SK-N-MC (cell line): ENCODE data around the gene PARK7.

Experiments
- EZH2 ChIP-seq: fragments of 200-600 bp; sonication (generic); IDR thresholded peaks from one replicate; pipeline ENCODE4 v1.6.1; 2017; ENCODE audit warnings: antibody characterized with exemption
- FOXP2 ChIP-seq: optimal IDR thresholded peaks from 2 replicates; pipeline ENCODE3; 2011; ENCODE audit warnings: mild to moderate bottlenecking, moderate library complexity; ENCODE audit not compliant: insufficient read depth; ENCODE audit errors: extremely low read length, control extremely low read depth
- POLR2AphosphoS5 ChIP-seq: IDR thresholded peaks from 2 replicates; pipeline ENCODE4 v1.6.1; 2012; ENCODE audit warnings: mild to moderate bottlenecking, low read depth, low read length, borderline replicate concordance

DNA sequence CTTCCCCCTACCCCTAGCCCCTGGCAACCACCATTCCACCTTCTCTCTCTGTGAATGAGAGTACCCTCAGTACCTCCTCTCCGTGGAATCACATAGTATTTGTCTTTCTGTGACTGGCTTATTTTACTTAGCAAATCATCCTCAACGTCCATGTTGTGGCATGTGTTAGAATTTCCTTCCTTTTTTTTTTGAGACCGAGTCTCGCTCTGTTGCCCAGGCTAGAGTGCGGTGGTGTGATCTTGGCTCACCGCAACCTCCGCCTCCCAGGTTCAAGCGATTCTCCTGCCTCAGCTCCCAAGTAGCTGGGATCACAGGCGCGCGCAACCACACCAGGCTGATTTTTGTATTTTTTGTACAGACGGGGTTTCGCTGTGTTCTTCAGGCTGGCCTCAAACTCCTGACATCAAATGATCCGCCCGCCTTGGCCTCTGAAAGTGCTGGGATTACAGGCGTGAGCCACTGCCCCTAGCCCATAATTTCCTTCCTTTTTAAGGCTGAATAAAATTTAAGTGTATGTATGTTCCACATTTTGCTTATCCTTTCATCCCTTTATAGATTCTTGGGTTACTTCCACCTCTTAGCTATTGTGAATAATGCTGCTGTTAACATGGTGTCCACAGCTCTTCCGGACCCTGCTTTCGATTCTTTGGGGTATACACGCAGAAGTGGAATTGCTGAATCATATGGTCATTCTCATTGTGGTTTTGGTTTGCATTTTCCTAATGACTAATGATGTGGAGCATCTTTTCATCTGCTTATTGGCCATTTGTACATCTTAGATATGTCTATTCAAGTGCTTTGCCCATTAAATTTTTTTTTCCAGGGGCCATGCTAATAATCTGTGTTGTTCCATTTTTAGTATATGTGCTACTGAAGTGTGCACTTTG is 32.3 kb downstream of the PARK7 start:
- no peak for TF ChIP-seq EZH2
- no peak for TF ChIP-seq POLR2AphosphoS5
- no peak for TF ChIP-seq FOXP2
